HL-60/S4 (cell line): ENCODE results near the gene NLRP4.
"Not testable (repeated sequence)": the region's sequence is repeated elsewhere in the genome, so short reads cannot be mapped to it uniquely, and the experiment has no call there.

Experiments used
- in situ Hi-C: fragments of 300-500 bp; cut with MboI; formaldehyde crosslinking; loops from 2 replicates; pipeline ENCODE4 v1.14.3; 2022; ENCODE audit warnings: low sequenced_read_pairs

The NLRP4 gene

GRCh38 chr19:55870736-55871135, 34.4 kb downstream of the NLRP4 start:
- in situ Hi-C loops, result no loop called here

- in situ Hi-C loops, result no loop called here
Observed at GRCh38 chr19:55877211-55877610, 40.9 kb downstream of the NLRP4 start.

DNA sequence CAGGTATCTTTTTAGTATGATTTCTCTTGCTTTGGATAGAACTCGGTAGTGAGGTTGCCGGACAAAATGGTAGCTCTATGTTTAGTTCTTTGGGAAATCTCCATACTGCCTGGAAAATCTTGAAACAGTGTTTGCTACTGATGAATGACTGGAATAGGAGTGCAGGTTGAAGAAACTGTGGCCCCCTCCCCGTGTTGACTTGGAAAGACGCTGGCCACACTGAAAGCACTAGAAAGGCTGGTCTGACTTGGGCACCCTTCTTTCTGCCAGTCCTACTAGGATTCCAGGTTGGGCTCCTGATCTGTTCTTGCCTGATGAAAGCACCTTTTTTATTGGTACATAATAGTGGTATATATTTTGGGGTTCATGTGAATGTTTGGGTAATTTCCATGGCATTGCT, 46.3 kb downstream of the NLRP4 start:
- in situ Hi-C loops, result no loop called here

DNA sequence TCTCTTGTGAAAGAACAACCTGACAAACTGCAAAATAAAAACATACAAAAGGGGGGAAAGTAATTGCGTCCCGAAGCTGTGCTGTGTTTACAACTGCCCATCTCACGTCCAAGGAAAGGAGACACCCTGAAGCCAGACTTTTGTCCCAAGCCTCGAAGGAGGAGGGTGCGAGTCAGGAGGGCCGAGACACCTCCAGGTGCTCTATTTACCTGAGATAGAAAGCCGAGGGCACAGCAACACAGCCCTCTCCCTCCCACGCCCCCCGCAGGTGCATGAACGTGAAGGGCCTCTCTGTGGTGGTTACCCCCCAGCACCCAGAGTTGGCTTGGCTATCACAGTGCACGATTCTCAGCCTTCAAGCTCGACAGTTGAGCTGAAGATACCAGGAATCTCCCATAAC, 62.6 kb downstream of the NLRP4 start:
- in situ Hi-C loops, result no loop called here

DNA sequence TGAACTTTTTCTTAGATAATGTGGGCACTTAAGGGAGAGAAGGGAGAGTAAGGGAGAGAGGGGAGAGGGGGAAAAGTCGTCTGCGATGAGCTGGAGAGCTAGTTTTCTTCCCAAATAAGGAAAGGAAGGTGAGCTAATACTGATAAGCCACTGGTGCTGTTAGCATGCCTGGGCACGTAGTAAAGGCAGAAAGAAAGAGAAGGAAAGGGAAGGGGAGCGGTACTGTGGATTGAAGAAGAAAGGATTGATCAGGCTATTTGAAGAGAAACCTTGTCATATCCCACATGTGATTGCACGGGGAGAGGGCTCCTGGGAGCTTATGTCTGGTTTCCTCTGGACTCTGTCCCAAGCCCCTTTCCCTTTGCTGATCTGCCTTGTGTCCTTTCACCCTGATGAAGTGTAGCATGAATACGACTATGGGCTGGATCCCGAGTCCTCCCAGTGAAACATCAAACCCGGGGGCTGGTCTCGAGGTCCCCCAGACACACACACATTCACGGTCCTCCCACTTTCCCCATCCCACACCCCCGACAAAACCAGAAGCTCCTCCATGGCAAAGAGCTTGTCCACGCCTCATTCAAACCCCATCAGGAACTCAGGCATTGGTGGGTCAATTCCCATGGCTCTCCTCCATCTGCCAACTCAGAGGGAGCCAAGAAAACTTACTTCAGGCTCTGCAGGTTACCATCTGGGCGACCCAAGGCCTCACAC, 65.2 kb downstream of the NLRP4 start:
- in situ Hi-C loops, result no loop called here

GRCh38 chr19:55902080-55902751, 65.9 kb downstream of the NLRP4 start:
- in situ Hi-C loops, result no loop called here

GRCh38 chr19:55907286-55907685, 70.9 kb downstream of the NLRP4 start:
- in situ Hi-C loops, result no loop called here

GRCh38 chr19:55907746-55908145, 71.4 kb downstream of the NLRP4 start:
- in situ Hi-C loops, result no loop called here

DNA sequence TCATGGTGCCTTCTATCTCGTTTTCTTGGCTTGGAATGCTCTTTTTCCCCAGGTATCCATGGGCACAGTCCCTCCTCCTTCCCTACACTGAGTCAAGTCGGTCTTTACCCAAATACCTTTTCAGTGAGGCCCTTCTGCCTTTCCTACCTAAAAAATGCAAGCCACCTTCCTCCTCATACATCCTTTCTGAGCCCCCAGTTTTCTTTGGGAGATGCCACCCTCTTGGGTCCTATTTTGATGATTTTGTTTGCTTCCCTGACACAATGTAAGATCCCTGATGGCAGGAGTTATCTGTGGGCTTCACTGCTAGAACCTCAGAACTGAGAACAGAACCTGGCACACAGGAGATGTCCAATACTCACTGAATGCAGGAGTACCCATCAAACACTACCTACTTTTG, 73.5 kb downstream of the NLRP4 start:
- in situ Hi-C loops, result no loop called here

DNA sequence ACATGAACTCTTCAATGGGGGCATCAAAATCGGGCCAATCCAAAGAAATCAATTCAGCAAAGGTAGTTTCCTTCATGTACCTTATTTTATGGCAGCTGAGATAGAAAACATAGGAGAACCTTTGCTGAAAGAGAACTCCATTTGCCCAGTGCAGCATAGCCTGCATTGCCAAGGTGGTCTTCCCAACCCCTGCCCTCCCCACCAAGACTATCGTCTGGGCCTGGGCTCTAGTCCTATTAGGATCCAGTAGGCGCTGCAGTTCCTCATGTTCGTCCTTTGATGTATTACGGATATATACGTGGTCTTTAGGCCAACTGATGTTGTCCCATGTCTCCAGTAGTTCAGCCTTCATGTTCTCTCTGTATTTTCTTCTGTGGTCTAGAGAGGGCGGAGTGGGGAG, 76.6 kb downstream of the NLRP4 start:
- in situ Hi-C loops, result no loop called here

DNA sequence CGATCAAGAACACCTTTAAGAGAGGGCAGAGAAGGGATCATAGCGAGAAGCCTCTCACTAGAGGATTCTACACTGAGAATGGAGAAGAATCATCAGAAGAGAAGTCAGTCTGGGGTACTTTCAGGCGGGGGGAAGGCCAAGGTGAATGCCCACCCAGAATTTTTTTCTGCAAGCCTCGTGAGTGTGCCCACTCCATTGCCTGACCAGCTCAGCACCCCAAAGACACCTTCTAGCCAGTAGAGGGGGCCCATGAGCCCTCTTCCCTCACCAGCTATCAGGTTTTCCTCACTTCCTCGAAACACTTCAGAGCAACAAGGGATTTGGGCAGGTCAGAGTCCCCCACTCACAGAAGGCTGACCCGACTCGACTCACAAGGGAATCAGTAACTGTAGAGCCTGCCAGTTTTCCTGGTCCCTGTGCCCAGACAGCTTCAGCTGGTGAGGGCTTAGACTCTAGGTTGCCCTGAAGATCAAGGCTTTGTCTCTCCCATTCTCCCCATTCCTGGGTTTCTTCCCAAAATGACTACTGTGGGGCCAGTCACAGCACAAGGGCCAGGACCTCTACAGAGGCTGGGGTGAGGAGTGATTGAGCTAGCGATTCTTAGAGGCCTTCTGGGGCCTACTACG, 77.4 kb downstream of the NLRP4 start:
- in situ Hi-C loops, result no loop called here

DNA sequence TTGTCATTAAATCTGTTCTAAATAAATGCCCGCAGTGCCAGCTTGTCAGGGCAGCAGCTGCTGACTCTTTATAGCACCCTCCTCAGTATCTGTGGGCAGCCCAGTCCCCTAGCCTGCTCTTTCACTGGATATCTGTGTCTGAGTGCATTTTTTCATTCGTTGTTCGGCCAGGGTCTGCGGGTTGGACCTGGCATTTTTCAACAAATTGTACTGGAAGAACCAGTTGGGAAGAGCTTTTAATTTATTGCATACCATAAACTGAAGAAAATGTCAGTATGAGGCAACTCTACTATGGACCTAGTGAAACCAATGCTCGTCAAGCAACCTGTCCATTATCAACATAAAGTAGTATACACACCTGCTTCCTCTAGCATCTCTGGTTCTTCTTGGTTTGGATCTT, 87.2 kb downstream of the NLRP4 start:
- in situ Hi-C loops, result no loop called here

GRCh38 chr19:55927991-55928390, 91.7 kb downstream of the NLRP4 start:
- in situ Hi-C loops, result no loop called here

DNA sequence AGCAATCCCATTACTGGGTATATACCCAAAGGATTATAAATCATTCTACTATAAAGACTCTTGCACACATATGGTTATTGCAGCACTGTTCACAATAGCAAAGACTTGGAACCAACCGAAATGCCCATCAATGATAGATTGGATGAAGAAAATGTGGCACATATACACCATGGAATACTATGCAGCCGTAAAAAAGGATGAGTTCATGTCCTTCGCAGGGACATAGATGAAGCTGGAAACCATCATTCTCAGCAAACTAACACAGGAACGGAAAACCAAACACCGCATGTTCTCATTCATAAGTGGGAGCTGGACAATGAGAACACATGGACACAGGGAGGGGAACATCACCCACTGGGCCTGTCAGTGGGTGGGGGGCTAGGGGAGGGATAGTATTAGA, 92.9 kb downstream of the NLRP4 start:
- in situ Hi-C loops, result not testable (repeated sequence)

DNA sequence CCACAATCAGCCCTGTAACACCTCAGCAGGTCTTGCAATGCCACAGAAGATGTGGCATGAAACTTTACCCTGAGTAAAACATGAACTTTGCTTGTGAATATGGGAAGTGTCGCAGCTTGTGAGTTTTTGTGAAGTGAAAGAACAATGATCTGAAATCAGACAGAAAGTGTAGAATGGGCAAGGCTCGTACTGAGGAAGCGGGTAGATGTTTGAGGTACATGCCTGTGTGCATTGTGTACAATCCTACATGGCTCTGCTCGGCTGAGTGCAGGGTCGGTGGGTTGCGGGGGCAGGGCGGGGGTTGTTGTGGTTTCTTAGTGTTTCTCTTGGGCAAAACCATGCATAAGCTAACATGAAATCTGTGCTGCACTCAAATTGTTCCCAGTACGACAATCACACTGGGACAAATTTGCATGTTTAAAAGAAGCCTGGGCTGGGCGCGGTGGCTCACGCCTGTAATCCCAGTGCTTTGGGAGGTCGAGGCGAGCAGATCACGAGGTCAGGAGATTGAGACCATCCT, 94.7 kb downstream of the NLRP4 start:
- in situ Hi-C loops, result no loop called here
